Measurements from ENCODE around the gene SCGB1C1. TPM values are rescaled to one million over a fixed set of nuclear protein-coding genes. Genes with fewer than 3 reads are reported as not detected.

SCGB1C1 gene
- total RNA-seq, 1 donor from 2014 or later: not detected

- Mint-ChIP-seq H3K4me3 (ENCODE audit: unreplicated experiment) (no peak overlapping the region), H3K27me3 (ENCODE audit: unreplicated experiment) (peaks cover 11% of the 10 kb centered on the region), H3K36me3 (ENCODE audit: unreplicated experiment) (peaks cover 9% of the 10 kb centered on the region), H3K9me3 (ENCODE audit: unreplicated experiment) (peaks cover 9% of the 10 kb centered on the region), H3K4me1 (ENCODE audit: low read depth, unreplicated experiment) (no peaks in the 10 kb centered on the region), H3K27ac (ENCODE audit: unreplicated experiment) (no peak overlapping the region)
- DNase-seq: no peak
- no peak for TF ChIP-seq CTCF (IDR thresholded peaks at IDR 0.05; ENCODE audit: partially characterized antibody, unreplicated experiment)
Measured at GRCh38 chr11:213111-213510, 20.2 kb downstream of the SCGB1C1 start.

GRCh38 chr11:214083-214482, 21.2 kb downstream of the SCGB1C1 start:
- TF ChIP-seq CTCF (IDR thresholded peaks at IDR 0.05; ENCODE audit: partially characterized antibody, unreplicated experiment): no peak
- no peak overlapping the region for H3K4me3 Mint-ChIP-seq (ENCODE audit: unreplicated experiment)
- H3K4me1 Mint-ChIP-seq (ENCODE audit: low read depth, unreplicated experiment): no peaks in the 10 kb centered on the region
- no peak overlapping the region for H3K27ac Mint-ChIP-seq (ENCODE audit: unreplicated experiment)
- H3K36me3 Mint-ChIP-seq (ENCODE audit: unreplicated experiment): peaks cover 9% of the 10 kb centered on the region
- H3K27me3 Mint-ChIP-seq (ENCODE audit: unreplicated experiment): peaks cover 10% of the 10 kb centered on the region
- no peak for DNase-seq
- peaks cover 6% of the 10 kb centered on the region for H3K9me3 Mint-ChIP-seq (ENCODE audit: unreplicated experiment)

- Mint-ChIP-seq H3K4me1 (ENCODE audit: low read depth, unreplicated experiment) (no peaks in the 10 kb centered on the region), H3K36me3 (ENCODE audit: unreplicated experiment) (peaks cover 9% of the 10 kb centered on the region)
Measured at GRCh38 chr11:215581-216037, 22.7 kb downstream of the SCGB1C1 start.

GRCh38 chr11:216081-216974, 23.4 kb downstream of the SCGB1C1 start:
- Mint-ChIP-seq H3K27ac (ENCODE audit: unreplicated experiment) (peak overlapping the region; percentile 17), H3K36me3 (ENCODE audit: unreplicated experiment) (peaks cover 8% of the 10 kb centered on the region), H3K9me3 (ENCODE audit: unreplicated experiment) (peaks cover 6% of the 10 kb centered on the region), H3K4me1 (ENCODE audit: low read depth, unreplicated experiment) (no peaks in the 10 kb centered on the region), H3K27me3 (ENCODE audit: unreplicated experiment) (peaks cover 9% of the 10 kb centered on the region), H3K4me3 (ENCODE audit: unreplicated experiment) (no peak overlapping the region)
- no peak for DNase-seq
- TF ChIP-seq CTCF (IDR thresholded peaks at IDR 0.05; ENCODE audit: partially characterized antibody, unreplicated experiment): no peak

More at GRCh38 chr11:215581-216037, 22.7 kb downstream of the SCGB1C1 start:
- no peak for TF ChIP-seq CTCF (IDR thresholded peaks at IDR 0.05; ENCODE audit: partially characterized antibody, unreplicated experiment)
- Mint-ChIP-seq H3K4me3 (ENCODE audit: unreplicated experiment) (no peak overlapping the region), H3K27me3 (ENCODE audit: unreplicated experiment) (peaks cover 11% of the 10 kb centered on the region), H3K27ac (ENCODE audit: unreplicated experiment) (no peak overlapping the region), H3K9me3 (ENCODE audit: unreplicated experiment) (peaks cover 6% of the 10 kb centered on the region)
- no peak for DNase-seq

GRCh38 chr11:217704-218103, 24.8 kb downstream of the SCGB1C1 start:
- no peak for TF ChIP-seq CTCF (IDR thresholded peaks at IDR 0.05; ENCODE audit: partially characterized antibody, unreplicated experiment)
- Mint-ChIP-seq H3K4me1 (ENCODE audit: low read depth, unreplicated experiment) (no peaks in the 10 kb centered on the region), H3K36me3 (ENCODE audit: unreplicated experiment) (peaks cover 5% of the 10 kb centered on the region), H3K4me3 (ENCODE audit: unreplicated experiment) (no peak overlapping the region), H3K27me3 (ENCODE audit: unreplicated experiment) (peaks cover 11% of the 10 kb centered on the region), H3K9me3 (ENCODE audit: unreplicated experiment) (peaks cover 6% of the 10 kb centered on the region), H3K27ac (ENCODE audit: unreplicated experiment) (no peak overlapping the region)
- DNase-seq: no peak
